Measurements from ENCODE around the gene DDX56. TPM values are rescaled to one million over a fixed set of nuclear protein-coding genes. Genes with fewer than 3 reads are reported as not detected.

DDX56 gene
- total and polyA plus RNA-seq, 9 of the 15 experiments (the other 6 are each of a cell fraction or from before 2014, with no cell fraction given), result 33.0 to 145 (median 102) TPM

GRCh38 chr7:44538798-44539668, 34.7 kb downstream of the DDX56 start:
- Histone ChIP-seq H3K79me2 (ENCODE audit: control insufficient read depth, insufficient read depth, low read length) (no peaks in the 10 kb centered on the region), H3K36me3 (ENCODE audit: control insufficient read depth, insufficient read depth, low read length) (no peaks in the 10 kb centered on the region), H3K27me3 (ENCODE audit: control insufficient read depth in 2 of 2, insufficient read depth in 2 of 2, low read length in 2 of 2) (no peaks in the 10 kb centered on the region), H3K9me3 (replicated peaks; ENCODE audit: control insufficient read depth, insufficient read depth, low read depth, low read length) (no peaks in the 10 kb centered on the region), H3K9me1 (ENCODE audit: control insufficient read depth, insufficient read depth, low read length) (no peaks in the 10 kb centered on the region), H3K4me2 (ENCODE audit: insufficient read depth, low read length) (no peak overlapping the region), H4K20me1 (replicated peaks; ENCODE audit: control insufficient read depth, insufficient read depth, low read length) (no peaks in the 10 kb centered on the region), H2AFZ (ENCODE audit: low read depth, low read length) (0 out of 2 replicates have a peak overlapping the region, but pooled peaks have one; percentile 19), H3K4me1 (replicated peaks in 1 of 2; ENCODE audit: control insufficient read depth in 2 of 2, insufficient read depth in 2 of 2, low read length in 2 of 2) (peaks cover 3 to 46% of the 10 kb centered on the region in 2 experiments; a peak in 4 of 5 replicates), H3K9ac (ENCODE audit: insufficient read depth in 1 of 2, low read depth in 2 of 2, low read length in 2 of 2) (0 out of 4 replicates have a peak overlapping the region, but pooled peaks of 1 of the 2 experiments have one; percentile 65), H3K27ac (ENCODE audit: extremely low read depth, low read depth, low read length) (no peak overlapping the region), H3K4me3 (no peak overlapping the region)
- POLR2A ChIA-PET, result interaction anchor here (0.9 to 1.4 kb wide), 2 partner anchors 9 to 24 kb away, joined by 3 read pairs; no protein-coding TSS in a partner anchor
- CTCF ChIA-PET (ENCODE audit: low intra/inter-chr PET ratio), result no interaction called here
- FAIRE-seq (no peak), DNase-seq (ENCODE audit: extremely low read depth in 1 of 4, low spot score in 3 of 4) (peak in 1 of 4 experiments; percentile 6), ATAC-seq (no peak)
- BruUV-seq (replicated peaks), result no TSS peak
- intact Hi-C loops (cut with micrococcal nuclease) (no loop called here), in situ Hi-C loops (cut with MboI) (no loop called here)
- 41% methylated on average over 28 of the region's 32 CpGs for WGBS (ENCODE audit: insufficient coverage, low coverage, missing lambda C conversion rate)
- TF ChIP-seq PHF21A (IDR thresholded peaks at IDR 0.05; ENCODE audit: borderline replicate concordance, low read depth) (no peak), KDM1A (IDR thresholded peaks at IDR 0.05) (no peak), TFE3 (CRISPR knock-in tag; IDR thresholded peaks at IDR 0.05) (no peak), FOXM1 (IDR thresholded peaks at IDR 0.05; ENCODE audit: low read depth) (no peak), FOXM1 (CRISPR knock-in tag; IDR thresholded peaks at IDR 0.05; ENCODE audit: low read depth) (no peak), THRB (CRISPR knock-in tag; conservative IDR thresholded peaks at IDR 0.05) (no peak), MCM3 (IDR thresholded peaks at IDR 0.05) (no peak), GTF2F1 (IDR thresholded peaks at IDR 0.05; ENCODE audit: low read depth, low read length) (no peak), BRCA1 (IDR thresholded peaks at IDR 0.05) (no peak), BRCA1 (CRISPR knock-in tag; IDR thresholded peaks at IDR 0.05) (no peak), ZBTB43 (CRISPR knock-in tag; IDR thresholded peaks at IDR 0.05) (no peak), MCM7 (IDR thresholded peaks at IDR 0.05) (no peak), ZBTB17 (CRISPR knock-in tag; IDR thresholded peaks at IDR 0.05) (no peak), ZFP1 (CRISPR knock-in tag; IDR thresholded peaks at IDR 0.05) (no peak), ILK (tag; IDR thresholded peaks at IDR 0.05; ENCODE audit: borderline replicate concordance, low read depth) (no peak), ZNF408 (CRISPR knock-in tag; IDR thresholded peaks at IDR 0.05; ENCODE audit: low read depth) (no peak)
